GM19035 (cell line): ENCODE data around the gene ARID1B.

Experiments used
- ATAC-seq: cut with Tn5 transposase; IDR thresholded peaks from one replicate; pipeline ENCODE4 v1.9.1; 2021; ENCODE audit not compliant: unreplicated experiment

The ARID1B gene

DNA sequence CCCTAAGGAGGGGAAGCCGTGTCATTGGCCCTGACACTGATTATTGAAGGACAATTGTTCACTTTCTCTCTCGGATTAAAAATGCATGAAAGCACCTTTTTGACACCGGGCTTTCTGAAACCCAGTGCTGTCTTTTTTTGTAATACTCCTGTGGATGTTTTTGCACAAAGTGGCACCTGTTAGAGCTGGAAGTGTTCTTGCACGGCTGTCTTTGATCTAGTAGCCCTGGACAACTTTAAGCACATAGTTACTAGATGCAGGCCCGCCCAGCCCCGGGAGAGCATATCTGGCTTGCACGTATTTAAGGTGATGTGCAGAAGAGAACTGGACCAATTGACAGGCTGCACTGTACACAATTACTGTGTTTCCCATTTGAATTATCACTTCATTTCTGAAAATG is 72.6 kb downstream of the ARID1B start:
- no peak for ATAC-seq

DNA sequence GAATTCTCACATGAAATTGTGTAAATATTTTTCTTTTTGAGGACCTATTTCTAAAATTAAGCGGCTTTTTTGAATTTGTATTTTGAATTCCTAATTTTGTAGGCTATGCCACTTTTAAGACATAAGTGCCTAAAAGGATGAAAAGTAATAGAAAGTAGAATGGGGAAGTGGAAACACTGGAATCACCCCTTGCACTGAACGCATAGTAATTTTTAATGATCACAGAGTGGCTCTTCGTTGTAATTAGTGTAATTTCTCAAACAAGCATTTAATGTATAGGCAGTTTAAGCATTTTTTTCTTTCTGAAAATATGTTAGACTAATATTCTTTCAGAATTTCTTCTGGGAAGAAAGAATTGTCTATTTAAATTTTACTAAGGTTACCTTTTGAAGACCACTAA is 73.2 kb downstream of the ARID1B start:
- ATAC-seq: no peak

DNA sequence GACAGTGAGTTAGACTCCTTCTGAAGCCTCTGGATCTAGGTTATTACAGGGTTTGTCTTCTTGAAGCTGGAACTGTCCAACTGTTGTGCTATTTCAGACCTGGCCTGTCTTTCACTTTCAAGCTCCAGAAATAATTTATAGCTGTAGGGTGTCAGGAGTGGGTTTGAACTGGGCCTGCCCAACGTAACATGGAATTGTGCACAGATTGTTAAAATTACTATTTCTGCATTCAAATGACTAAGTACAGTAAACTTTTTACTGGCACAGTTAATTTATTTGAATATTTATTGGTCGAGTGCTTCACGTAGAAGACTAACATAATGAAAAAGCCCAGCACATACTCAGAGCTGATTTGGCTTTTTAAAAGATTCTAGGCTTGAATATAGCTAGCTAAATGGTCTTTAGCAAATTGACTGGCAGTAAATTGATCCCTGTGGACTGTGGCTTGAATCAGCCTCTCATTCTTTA is 74.3 kb downstream of the ARID1B start:
- ATAC-seq: no peak

DNA sequence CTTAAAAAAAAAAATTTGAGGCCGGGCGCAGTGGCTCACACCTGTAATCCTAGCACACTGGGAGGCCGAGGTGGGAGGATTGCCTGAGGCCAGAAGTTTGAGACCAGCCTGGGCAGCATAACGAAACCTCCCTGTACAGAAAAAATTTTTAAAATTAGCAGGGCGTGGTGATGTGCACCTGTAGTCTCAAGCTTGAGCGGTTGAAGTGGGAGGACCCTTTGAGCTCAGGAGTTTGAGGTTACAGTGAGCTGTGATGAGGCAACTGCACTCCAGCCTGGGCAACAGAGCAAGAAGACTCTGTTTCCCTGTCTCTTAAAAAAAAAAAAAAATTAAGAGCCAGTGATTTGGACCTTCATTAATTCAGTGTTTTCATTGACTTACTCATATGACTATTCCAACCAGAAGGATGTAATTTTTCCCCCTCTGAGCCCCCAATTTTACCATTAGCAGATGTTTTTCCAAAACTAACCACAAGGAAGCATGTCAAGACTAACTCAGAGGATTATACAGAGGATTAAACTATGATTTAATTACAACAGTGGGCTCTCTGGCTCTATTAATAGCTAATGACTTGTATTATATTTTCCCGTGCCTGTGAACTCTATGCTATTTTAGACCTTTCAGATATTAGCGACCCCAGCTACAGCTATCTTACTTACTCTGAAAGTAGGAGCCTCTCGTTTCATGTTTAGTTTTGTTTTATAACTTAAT is 75.1 kb downstream of the ARID1B start:
- ATAC-seq: no peak

DNA sequence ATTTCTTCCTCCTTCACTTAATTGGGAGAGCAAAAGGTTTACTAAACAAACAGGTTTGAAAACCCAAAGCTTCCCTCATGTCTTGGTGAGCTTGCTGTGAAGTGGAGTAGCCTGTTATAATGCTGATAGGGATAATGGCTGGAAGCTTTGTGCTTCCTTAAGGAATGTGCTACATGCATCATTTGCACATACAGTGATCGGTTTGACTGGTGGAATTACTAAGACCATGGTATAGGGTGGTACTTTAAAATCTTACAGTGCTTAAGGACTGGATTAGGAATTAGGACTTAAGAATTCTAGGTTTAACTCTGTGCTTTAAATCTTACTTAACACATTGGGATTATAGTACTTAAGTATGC is 75.7 kb downstream of the ARID1B start:
- no peak for ATAC-seq

DNA sequence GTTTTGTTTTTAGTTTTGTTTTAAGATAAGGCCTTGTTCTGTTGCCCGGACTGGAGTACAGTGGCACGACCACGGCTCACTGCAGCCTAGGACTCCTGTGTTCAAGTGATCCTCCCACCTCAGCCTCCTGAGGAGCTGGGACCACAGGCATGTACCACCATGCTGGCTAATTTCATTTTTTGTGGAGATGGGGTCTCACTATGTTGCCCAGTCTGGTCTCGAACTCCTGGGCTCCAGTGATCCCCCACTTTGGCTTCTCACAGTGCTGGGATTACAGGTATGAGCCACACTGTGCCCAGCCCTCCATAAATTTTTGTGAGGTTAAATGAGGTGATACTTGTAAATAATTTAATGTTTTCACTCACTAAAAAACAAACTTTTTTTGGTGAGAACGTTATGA is 76.6 kb downstream of the ARID1B start:
- ATAC-seq: no peak

DNA sequence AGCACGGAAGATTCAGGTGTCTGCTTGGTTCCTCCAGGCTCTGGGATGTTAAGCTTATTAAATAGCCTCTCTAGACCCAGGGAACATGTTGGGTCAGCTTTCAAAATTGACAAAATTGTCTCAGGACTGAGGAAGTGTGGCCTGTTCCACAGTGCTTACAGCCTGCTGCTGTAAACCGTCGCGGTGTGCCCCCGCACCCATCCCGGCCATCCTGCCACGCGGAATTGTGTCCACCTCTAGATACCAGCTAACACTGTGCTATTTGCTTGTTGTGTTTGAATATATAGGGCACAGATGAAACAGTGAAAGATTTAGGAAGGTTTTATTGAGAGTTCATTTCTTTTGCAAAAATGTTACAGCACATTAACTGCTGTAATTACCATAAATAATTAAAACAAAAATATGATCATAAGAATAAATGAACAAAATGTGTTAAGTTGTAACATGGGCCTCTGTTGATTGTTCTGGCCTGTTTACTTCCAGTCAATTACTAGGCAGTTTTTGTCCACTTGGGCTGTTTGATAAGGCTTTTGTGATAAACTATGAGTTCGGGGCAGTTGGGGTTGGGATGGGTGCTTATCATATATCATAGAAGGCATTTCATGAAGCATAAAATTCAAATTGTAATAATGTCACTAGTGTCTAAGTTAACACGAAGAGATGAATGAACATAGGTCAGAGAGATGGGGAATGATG is 77.4 kb downstream of the ARID1B start:
- ATAC-seq: no peak

DNA sequence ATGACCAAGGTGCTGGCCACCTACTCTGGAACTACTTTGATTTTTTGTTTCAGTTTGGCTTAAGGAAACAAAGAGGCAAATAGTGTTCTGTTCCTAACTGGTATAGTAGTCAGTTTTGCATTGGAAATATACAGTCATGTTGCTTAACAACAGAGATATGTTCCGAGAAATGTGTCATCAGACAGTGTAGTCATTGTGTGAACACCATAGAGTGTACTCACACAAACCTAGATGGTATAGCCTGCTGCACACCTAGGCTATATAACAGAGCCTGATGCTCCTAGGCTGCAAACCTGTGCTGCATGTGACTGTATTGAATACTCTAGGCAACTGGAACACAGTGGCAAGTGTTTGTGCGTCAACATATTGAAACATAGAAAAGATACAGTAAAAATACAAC is 80.4 kb downstream of the ARID1B start:
- no peak for ATAC-seq

DNA sequence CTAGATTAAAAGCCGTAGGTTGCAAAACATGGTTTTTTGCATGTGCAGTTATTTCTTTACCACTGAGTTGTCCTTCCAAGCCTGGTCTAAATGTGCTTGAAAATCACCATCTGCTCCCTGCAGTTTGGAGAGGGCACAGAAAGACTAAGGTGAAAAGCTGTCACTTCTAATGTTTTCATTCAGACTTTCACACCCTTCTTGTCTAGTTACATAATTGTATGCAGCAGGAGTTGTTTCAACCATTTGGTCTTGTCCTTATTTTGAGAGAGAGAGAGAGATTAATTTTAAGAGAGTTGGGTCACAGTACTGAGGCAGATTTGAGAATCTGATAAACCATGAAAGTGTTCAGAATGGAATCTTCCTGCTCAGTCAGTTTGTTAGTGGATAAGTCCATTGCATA is 82.5 kb downstream of the ARID1B start:
- ATAC-seq: no peak

DNA sequence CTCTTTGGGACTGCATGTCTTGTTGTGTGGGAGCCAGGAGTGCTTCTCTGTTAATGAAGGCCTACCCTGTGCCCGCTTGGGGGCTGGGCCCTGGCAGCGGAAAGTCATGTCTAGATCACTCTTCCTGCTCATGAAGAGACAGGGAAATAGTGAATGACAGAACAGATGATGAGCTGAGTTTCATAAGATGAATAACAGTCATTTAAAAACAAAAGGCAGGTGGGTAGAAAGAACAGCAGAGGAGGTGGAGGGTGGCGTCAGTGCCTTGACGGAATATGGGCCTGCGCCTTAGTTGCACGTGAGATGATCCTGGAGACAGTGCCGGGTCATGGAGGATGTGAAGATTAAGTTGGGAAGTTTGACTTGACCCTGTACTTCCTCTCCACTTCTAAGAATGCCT is 85.5 kb downstream of the ARID1B start:
- ATAC-seq: no peak

DNA sequence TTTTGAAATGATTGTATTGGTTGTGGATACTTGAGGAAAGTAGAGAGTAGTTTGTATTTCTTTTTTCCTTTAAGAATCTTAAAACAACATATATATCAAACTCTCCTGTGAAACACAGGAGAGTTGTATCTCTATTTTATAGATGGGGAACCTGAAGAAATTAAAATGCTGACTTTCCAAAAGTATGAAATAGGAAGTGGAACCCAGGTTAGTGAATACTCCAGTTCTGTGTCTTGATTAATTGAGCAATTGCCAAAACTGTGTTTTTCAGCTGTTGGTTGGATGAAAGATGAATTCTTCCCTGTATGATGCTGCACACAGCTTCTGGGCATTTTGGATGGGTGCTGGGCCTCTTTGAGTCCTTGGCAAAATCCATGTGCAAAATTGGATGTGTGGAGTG is 86.3 kb downstream of the ARID1B start:
- no peak for ATAC-seq

DNA sequence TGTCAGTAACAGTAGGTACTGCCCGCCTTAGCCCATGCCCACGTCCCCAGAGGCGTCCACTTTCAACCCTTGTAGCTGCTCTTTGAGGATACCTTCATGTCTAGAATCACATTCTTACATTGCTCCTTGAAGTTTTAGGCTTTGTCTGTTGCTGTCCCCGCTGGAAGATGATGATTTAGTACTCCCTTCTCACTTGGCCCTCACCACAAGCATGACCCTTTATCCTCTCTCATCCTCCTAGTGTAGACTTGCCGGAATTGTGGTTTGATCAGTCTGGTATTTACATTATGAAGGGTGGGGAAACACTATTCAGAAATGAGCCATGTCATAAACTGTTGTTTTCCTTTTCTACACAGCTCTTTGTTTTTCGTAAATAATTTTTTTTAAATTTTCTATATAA is 87.4 kb downstream of the ARID1B start:
- no peak for ATAC-seq

DNA sequence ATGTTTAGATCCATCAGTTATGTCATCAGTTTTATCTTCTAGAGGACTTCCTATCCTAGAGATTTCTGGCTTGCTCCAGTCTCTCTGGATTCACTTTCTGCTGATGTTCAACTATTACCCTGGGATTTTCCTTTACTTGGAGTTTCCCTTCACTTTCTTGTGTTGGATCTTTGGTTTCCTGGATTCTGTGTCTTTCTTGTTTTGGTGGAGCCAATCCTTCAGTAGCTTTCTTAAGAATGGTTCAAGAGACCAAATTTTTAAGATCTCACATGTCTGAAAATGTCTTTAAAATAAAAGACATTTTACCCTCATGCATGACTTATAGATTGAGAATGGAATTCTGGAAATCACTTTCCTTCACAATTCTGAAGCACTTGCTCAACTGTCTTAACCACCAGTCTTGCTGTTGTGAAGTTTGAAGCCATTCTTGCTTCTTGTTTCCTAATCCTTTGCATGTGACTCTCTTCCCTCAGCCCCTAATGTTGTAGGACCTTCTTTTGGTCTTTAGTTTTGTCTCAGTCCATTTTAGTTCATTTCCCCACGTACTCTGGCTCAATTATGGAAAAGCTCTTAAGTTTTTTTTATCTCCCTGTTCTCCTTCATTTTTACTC is 87.9 kb downstream of the ARID1B start:
- no peak for ATAC-seq

DNA sequence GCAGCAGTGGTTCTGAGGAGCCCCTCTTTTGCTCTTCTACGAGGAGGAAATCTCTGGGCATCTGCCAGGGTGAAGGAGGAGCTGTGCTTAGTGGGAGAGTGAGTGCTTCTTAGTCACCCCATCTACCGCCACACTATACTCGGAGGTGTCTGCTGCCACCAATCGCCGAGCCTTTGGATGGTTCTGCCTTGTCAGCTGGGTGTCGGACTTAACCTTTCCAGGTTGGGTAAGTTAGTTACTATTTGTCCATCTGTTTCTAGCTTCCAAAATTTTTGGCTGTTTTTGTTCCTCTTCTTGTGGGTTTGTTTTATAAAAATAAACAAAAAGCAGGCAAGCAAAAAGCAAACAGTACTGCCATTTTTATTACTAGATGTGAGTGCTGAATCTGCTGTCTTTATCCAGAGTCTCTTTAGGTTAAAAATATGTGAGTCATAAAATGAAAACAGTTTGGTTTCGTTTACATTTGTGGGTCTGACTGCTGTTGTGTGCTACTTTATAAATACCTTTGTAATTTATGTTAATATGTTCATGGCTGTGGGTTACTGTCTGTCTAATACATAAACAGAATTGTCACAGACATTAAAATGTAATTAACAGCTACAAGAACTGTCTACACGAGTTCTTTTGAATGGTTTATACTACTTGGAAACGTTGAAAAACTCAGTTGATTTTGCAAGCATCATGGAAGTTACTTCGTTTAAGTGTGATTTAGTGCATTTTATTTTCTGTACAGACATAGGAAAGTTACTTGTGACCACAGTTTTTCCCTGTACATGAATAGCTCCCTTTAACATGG is 89.2 kb downstream of the ARID1B start:
- ATAC-seq: no peak

DNA sequence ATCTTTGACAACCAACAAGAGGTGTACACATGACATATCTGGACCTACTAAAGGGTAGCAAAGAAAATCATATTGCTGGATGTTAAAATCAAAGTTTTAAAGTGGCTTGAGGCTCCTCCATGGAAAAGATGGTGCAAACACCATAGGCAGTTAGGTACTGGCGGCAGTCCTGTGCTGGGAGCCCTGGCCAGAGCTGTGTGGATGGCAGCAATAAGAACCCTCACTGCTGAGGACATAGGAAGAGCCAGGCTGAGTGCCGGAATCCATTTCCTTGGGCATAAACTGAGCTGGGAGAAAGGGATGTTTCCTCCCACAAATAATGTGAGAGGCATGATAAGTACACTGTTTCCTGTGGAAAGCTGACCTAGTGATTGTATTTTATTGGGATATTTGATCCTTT is 89.9 kb downstream of the ARID1B start:
- ATAC-seq: no peak

DNA sequence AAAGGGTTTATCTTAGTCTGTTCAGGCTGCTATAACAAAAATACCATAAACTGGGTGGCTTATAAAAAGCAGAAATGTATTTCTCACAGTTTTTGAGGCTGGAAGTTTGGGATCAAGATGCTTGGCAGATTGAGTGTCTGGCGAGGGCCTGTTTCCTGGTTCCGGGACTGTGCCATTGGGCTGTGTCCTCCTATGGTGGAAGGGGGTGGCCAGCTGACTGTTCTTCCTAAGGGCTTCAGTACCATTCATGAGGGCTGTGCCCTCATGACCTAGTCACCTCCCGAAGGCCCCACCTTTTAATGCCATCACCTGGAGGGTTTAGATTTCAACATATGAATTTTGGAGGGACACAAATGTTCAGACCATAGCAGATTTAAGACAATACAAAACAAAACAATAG is 91.2 kb downstream of the ARID1B start:
- ATAC-seq: no peak

DNA sequence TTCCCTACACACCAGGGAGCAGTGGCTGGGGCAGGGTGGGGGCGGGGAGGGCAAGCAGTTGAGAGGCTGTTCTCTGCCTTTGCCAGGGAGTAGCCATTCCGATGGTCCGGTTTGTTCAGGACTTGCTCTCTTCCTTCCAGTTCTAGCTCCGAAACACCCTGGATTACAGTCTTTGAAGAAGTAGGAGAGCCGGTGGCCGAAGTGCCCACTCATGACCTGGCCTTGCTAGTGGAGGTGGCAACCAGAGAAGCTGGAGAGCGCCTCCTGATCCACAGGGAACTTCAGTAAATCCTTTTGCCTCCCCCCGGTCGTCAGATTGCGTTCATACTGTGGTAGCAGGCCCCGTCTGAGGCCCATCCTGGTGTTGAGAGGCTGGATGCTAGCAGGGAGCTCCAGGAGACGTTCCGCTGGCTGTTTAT is 92.8 kb downstream of the ARID1B start:
- ATAC-seq: no peak

DNA sequence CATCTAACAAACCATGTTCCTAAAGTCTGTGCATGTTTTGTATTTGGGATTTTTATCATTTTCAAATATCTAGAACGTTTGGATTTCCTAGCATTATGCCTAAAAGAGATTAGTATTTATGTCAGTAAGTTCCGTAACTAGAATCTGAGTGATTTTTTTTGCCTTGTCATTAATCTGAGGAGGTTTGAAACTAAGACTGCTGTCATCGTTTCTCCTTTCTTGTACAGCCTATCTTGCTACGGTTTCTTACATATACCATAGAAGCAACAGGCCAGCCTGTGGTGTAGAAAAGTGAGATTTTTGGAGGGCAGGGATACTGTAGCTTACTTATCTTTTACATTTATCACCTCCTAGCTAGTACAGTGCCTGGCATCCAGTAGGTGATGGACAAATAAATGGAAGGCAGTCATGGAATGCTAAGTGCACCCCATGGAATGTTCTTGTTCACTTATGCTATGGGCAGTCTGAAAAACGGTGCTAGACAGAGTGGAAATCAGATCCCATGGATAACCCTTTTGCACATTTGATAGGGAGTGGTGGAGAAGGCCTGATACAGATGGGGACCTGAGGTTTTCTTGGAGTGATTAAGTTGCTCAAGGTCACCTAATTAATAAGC is 93.9 kb downstream of the ARID1B start:
- ATAC-seq: no peak

DNA sequence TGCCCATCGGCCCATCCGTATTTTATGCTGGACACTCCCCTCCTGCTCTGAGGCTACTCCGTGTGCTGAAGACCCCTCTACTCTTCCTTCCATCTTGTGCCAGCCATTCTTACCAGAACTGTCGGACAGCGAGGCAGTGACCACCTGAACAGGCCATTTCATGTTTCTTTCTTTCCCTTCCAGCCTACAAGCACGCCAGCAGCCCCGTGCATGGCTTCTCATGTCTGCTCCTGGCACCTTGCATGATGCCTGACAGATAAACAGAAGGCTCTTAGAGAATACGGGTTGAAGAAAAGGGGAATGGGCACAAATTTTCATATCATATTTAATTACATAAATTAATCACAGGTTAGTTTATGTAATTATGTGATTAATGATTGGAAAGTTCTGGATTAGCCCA is 95.7 kb downstream of the ARID1B start:
- ATAC-seq: no peak

DNA sequence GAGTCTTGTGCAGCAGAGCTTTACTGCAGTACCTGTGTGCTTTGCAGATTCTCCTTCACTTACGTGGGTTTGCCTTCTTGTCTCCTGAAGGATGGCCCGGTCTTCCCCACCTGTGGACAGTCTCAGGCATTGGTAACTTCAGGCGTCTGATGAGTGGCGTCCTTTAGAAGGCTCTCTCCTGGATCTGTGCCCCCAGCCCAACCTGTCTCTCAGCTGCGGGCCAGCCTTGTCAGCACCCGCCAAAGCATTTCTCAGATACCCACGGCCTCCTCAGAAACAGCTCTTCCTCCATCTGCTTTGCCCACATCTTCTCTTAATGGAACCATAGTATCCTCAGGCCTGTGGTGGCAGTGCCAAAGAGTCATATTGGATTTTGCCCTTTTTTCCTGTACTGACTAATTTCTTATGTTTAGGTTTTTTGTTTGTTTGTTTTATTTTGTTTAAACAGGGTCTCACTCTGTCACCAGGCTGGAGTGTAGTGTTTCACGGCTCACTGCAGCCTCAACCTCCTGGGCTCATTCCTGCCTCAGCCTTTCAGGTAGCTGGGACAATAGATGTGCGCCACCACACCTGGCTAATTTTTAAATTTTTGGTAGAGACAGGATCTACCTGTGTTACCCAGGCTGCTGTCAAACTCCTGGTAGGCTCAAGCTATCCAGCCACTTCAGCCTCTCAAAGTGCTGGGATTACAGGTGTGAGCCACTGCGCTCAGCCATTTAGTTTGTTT is 96.6 kb downstream of the ARID1B start:
- no peak for ATAC-seq

DNA sequence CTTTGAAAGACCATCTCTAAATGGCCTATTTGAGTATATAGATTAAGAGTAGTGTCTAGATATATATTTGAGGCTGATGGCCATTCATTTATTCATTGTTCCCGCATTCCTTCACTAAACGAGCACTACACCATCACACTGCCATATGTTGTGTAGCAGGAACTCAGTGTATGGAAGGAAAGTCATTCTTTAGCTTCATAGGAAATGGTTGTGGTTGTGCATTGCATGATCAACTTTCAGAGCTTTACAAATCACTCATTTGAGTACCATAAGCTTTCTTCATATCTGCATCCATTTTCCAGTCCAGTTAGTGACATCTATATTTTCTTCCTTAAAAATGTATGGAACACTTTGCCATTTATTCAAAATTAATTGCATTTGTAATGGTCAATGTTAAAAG is 97.9 kb downstream of the ARID1B start:
- no peak for ATAC-seq
